Measurements from ENCODE around the gene APOBEC3C. TPM values are rescaled to one million over a fixed set of nuclear protein-coding genes. Genes with fewer than 3 reads are reported as not detected.
"Not testable (repeated sequence)": the region's sequence is repeated elsewhere in the genome, so short reads cannot be mapped to it uniquely, and the experiment has no call there.

Gene APOBEC3C
- total RNA-seq, 1 donor from 2014 or later = 34.7 TPM

GRCh38 chr22:39007177-39007576 is 6.9 kb upstream of the APOBEC3C start:
- no peaks in the 10 kb centered on the region for H3K36me3 Mint-ChIP-seq
- no peaks in the 10 kb centered on the region for H3K27me3 Mint-ChIP-seq (ENCODE audit: low read depth)
- H3K27ac Mint-ChIP-seq = no peak overlapping the region
- H3K4me1 Mint-ChIP-seq = peaks cover 17% of the 10 kb centered on the region
- TF ChIP-seq, protein P1, sequence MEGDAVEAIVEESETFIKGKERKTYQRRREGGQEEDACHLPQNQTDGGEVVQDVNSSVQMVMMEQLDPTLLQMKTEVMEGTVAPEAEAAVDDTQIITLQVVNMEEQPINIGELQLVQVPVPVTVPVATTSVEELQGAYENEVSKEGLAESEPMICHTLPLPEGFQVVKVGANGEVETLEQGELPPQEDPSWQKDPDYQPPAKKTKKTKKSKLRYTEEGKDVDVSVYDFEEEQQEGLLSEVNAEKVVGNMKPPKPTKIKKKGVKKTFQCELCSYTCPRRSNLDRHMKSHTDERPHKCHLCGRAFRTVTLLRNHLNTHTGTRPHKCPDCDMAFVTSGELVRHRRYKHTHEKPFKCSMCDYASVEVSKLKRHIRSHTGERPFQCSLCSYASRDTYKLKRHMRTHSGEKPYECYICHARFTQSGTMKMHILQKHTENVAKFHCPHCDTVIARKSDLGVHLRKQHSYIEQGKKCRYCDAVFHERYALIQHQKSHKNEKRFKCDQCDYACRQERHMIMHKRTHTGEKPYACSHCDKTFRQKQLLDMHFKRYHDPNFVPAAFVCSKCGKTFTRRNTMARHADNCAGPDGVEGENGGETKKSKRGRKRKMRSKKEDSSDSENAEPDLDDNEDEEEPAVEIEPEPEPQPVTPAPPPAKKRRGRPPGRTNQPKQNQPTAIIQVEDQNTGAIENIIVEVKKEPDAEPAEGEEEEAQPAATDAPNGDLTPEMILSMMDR (IDR thresholded peaks at IDR 0.05; ENCODE audit: unreplicated experiment) = no peak
- no peak for DNase-seq (ENCODE audit: low spot score in 2 of 2, unreplicated experiment in 2 of 2)
- peaks cover 3% of the 10 kb centered on the region for H3K9me3 Mint-ChIP-seq
- H3K4me3 Mint-ChIP-seq = no peak overlapping the region

GRCh38 chr22:39008271-39008850 is 5.7 kb upstream of the APOBEC3C start:
- H3K4me1 Mint-ChIP-seq = peaks cover 23% of the 10 kb centered on the region
- H3K27ac Mint-ChIP-seq; H3K27me3 Mint-ChIP-seq (ENCODE audit: low read depth); H3K9me3 Mint-ChIP-seq; H3K4me3 Mint-ChIP-seq; DNase-seq (ENCODE audit: low spot score in 2 of 2, unreplicated experiment in 2 of 2); H3K36me3 Mint-ChIP-seq: not testable (repeated sequence)

DNA sequence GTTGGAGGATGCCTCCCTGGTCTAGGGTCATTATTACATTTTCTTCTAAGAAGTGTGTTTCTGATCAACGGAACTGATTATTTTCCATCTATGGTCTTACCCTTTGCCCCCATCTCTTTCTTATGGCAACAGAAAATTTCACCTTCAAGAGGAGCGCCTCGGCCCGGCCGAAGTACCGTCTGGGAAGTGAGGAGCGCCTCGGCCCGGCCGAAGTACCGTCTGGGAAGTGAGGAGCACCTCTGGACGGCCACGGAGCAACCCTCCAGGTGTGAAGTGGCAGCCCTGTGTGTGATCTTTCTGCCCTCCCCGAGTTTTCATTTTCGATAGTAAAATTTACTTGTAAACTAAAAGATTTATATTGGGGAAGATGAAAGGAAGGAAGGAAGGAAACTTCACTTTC is 3.1 kb upstream of the APOBEC3C start:
- peaks cover 3% of the 10 kb centered on the region for H3K9me3 Mint-ChIP-seq
- H3K27me3 Mint-ChIP-seq (ENCODE audit: low read depth) = no peaks in the 10 kb centered on the region
- no peak for DNase-seq (ENCODE audit: low spot score in 2 of 2, unreplicated experiment in 2 of 2)
- H3K4me1 Mint-ChIP-seq = peaks cover 40% of the 10 kb centered on the region
- TF ChIP-seq, protein P1 (IDR thresholded peaks at IDR 0.05; ENCODE audit: unreplicated experiment) = no peak
- H3K36me3 Mint-ChIP-seq = no peaks in the 10 kb centered on the region
- no peak overlapping the region for H3K27ac Mint-ChIP-seq
- H3K4me3 Mint-ChIP-seq = no peak overlapping the region

DNA sequence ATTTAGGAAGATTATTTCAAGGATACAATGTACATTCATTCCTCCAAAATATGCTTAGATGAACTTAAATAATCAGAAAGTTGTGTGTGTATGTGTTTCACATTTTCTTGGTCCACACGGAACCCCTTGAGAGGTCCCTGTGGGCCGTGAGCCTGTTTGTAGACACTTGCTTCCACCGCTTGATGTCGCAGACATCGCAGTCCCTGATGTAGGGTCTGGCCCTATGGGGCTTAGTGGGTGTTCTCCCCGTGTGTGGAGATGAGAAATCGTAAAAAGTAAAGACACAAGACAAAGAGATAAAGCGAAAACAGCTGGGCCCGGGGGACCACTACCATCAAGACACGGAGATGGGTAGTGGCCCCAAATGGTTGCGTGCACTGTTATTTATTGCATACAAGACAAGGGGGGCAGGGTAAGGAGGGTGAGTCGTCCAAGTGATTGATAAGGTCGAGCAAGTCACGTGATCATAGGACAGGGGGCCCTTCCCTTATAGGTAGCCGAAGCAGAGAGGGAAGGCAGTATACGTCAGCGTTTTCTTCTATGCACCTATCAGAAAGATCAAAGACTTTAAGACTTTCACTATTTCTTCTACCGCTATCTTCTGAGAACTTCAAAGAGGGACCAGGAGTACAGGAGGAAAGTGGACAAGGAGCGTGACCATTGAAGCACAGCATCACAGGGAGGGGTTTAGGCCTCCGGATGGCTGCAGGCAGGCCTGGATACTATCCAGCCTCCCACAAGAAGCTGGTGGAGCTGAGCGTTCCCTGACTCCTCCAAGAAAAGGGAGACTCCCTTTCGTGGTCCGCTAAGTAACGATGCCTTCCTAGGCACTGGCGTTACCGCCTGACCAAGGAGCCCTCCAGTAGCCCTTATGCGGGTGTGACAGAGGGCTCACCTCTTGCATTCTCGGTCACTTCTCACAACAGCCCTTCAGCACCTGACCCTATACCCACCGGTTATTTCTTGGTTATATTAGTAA is 1.2 kb upstream of the APOBEC3C start:
- DNase-seq (ENCODE audit: low spot score in 2 of 2, unreplicated experiment in 2 of 2) = no peak
- Mint-ChIP-seq H3K27me3 (ENCODE audit: low read depth) (no peaks in the 10 kb centered on the region), H3K4me3 (peak overlapping the region; percentile 40), H3K27ac (peak overlapping the region; percentile 77), H3K4me1 (peaks cover 43% of the 10 kb centered on the region), H3K9me3 (no peaks in the 10 kb centered on the region), H3K36me3 (peaks cover 2% of the 10 kb centered on the region)
- TF ChIP-seq, protein P1 (IDR thresholded peaks at IDR 0.05; ENCODE audit: unreplicated experiment) = no peak

- peaks cover 45% of the 10 kb centered on the region for H3K4me1 Mint-ChIP-seq
- not testable (repeated sequence) for H3K9me3 Mint-ChIP-seq; H3K36me3 Mint-ChIP-seq; DNase-seq (ENCODE audit: low spot score in 2 of 2, unreplicated experiment in 2 of 2); H3K27me3 Mint-ChIP-seq (ENCODE audit: low read depth)
- H3K4me3 Mint-ChIP-seq = peak overlapping the region; percentile 75
- H3K27ac Mint-ChIP-seq = peak overlapping the region; percentile 96
These were observed 506 bp upstream of the APOBEC3C start for GRCh38 chr22:39013561-39013941.

DNA sequence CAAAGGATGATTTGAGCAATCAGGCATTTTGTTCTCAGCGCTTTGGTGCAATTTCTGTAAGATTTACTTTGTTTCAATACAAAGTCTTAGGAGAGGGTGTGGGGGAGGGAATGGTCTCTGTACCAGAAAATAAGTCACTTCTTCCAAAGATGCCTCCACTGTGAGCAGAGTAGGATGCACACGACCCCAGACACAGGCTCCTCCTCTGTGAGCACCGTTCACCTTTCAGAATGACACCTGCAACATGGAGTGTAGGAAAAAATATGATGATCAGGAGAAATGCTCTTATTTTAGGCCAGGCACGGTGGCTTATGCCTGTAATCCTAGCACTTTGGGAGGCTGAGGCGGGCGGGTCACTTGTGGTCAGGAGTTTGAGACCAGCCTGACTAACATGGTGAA is 665 bp downstream of the APOBEC3C start:
- Mint-ChIP-seq H3K4me3 (peak overlapping the region; percentile 75), H3K27ac (peak overlapping the region; percentile 96), H3K4me1 (peaks cover 48% of the 10 kb centered on the region)
- H3K27me3 Mint-ChIP-seq (ENCODE audit: low read depth); H3K9me3 Mint-ChIP-seq; DNase-seq (ENCODE audit: low spot score in 2 of 2, unreplicated experiment in 2 of 2); H3K36me3 Mint-ChIP-seq: not testable (repeated sequence)

- Mint-ChIP-seq H3K27me3 (ENCODE audit: low read depth) (no peaks in the 10 kb centered on the region), H3K36me3 (peaks cover 2% of the 10 kb centered on the region), H3K4me3 (no peak overlapping the region), H3K9me3 (no peaks in the 10 kb centered on the region), H3K4me1 (peaks cover 62% of the 10 kb centered on the region), H3K27ac (no peak overlapping the region)
- TF ChIP-seq, protein P1 (IDR thresholded peaks at IDR 0.05; ENCODE audit: unreplicated experiment) = no peak
- no peak for DNase-seq (ENCODE audit: low spot score in 2 of 2, unreplicated experiment in 2 of 2)
These were observed 2.5 kb downstream of the APOBEC3C start for GRCh38 chr22:39016592-39016991.
